HG02852 (cell line): ENCODE results near the gene SH3BGR.
"Not testable (repeated sequence)": the region's sequence is repeated elsewhere in the genome, so short reads cannot be mapped to it uniquely, and the experiment has no call there.

ENCODE experiments used
- ATAC-seq: cut with Tn5 transposase; IDR thresholded peaks from one replicate; pipeline ENCODE4 v1.9.1; 2021; ENCODE audit warnings: mild to moderate bottlenecking, moderate library complexity; ENCODE audit not compliant: unreplicated experiment

SH3BGR gene

GRCh38 chr21:39451332-39452206 lies at the start of gene SH3BGR:
Gene SH3BGR, plus strand, starts transcription at chr21:39451970. Its CDS starts 127 bp downstream, at chr21:39452097.
- ATAC-seq, result no peak

GRCh38 chr21:39406065-39406464 lies 45.7 kb upstream of the SH3BGR start:
- ATAC-seq, result no peak

GRCh38 chr21:39419204-39419603 lies 32.6 kb upstream of the SH3BGR start:
- ATAC-seq, result not testable (repeated sequence)

- no peak for ATAC-seq
These were observed 29.1 kb upstream of the SH3BGR start for GRCh38 chr21:39422527-39423241.

- ATAC-seq, result no peak
These were observed 22.3 kb upstream of the SH3BGR start for GRCh38 chr21:39429445-39429844.

GRCh38 chr21:39430016-39430415 lies 21.8 kb upstream of the SH3BGR start:
- no peak for ATAC-seq

- no peak for ATAC-seq
These were observed 21.3 kb upstream of the SH3BGR start for GRCh38 chr21:39430457-39430856.

- ATAC-seq, result no peak
These were observed 20.8 kb upstream of the SH3BGR start for GRCh38 chr21:39430954-39431353.

GRCh38 chr21:39434950-39435349 lies 16.8 kb upstream of the SH3BGR start:
- no peak for ATAC-seq

- ATAC-seq, result no peak
These were observed 12.5 kb upstream of the SH3BGR start for GRCh38 chr21:39439232-39439631.

GRCh38 chr21:39441502-39442475 lies 10.0 kb upstream of the SH3BGR start:
- ATAC-seq, result no peak

- ATAC-seq, result peak; percentile 1
These were observed 7.2 kb upstream of the SH3BGR start for GRCh38 chr21:39444421-39445180.

GRCh38 chr21:39445321-39446269 lies 6.2 kb upstream of the SH3BGR start, which contains the start of gene LCA5L:
Gene LCA5L, minus strand, starts transcription at chr21:39445778. Its CDS starts 17,285 bp downstream, at chr21:39428493.
- peak; percentile 86 for ATAC-seq

- ATAC-seq, result no peak
These were observed 4.5 kb upstream of the SH3BGR start for GRCh38 chr21:39447264-39447663.

- ATAC-seq, result no peak
These were observed 618 bp downstream of the SH3BGR start for GRCh38 chr21:39452207-39452969.

GRCh38 chr21:39452970-39453342 lies 1.2 kb downstream of the SH3BGR start:
- no peak for ATAC-seq

GRCh38 chr21:39453571-39454179 lies 1.9 kb downstream of the SH3BGR start:
- no peak for ATAC-seq
